ENCODE measurements around the gene SSBP2.

Gene SSBP2

GRCh38 chr5:81553567-81554212 is 197.2 kb downstream of the SSBP2 start:
- TF ChIP-seq, protein P1, sequence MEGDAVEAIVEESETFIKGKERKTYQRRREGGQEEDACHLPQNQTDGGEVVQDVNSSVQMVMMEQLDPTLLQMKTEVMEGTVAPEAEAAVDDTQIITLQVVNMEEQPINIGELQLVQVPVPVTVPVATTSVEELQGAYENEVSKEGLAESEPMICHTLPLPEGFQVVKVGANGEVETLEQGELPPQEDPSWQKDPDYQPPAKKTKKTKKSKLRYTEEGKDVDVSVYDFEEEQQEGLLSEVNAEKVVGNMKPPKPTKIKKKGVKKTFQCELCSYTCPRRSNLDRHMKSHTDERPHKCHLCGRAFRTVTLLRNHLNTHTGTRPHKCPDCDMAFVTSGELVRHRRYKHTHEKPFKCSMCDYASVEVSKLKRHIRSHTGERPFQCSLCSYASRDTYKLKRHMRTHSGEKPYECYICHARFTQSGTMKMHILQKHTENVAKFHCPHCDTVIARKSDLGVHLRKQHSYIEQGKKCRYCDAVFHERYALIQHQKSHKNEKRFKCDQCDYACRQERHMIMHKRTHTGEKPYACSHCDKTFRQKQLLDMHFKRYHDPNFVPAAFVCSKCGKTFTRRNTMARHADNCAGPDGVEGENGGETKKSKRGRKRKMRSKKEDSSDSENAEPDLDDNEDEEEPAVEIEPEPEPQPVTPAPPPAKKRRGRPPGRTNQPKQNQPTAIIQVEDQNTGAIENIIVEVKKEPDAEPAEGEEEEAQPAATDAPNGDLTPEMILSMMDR (IDR thresholded peaks at IDR 0.05; ENCODE audit: insufficient read depth, low read length, poor library complexity, severe bottlenecking) = no peak
- no peak for TF ChIP-seq EZH2phosphoT487 (conservative IDR thresholded peaks at IDR 0.05; ENCODE audit: low read length)
- H3K79me2 ChIP-seq (ENCODE audit: insufficient read depth, low read length) = no peaks in the 10 kb centered on the region; the same call in 1 of the 2 replicates
- no peaks in the 10 kb centered on the region for H3K27me3 ChIP-seq (ENCODE audit: low read length)
- no peaks in the 10 kb centered on the region for H4K20me1 ChIP-seq (ENCODE audit: low read depth, low read length)
- no peaks in the 10 kb centered on the region for H3K9me2 ChIP-seq (replicated peaks; ENCODE audit: insufficient read depth, low read length)
- no peak overlapping the region for H3K27ac ChIP-seq (ENCODE audit: low read depth, low read length)
- H3K36me3 ChIP-seq (ENCODE audit: low read length) = 0 out of 2 replicates have a peak, but pooled peaks cover 3% of the 10 kb centered on the region
- H2AFZ ChIP-seq (ENCODE audit: low read depth, low read length, severe bottlenecking) = no peak overlapping the region
- 0 out of 2 replicates have a peak, but pooled peaks cover 8% of the 10 kb centered on the region for H3F3A ChIP-seq (ENCODE audit: insufficient read depth)
- no peak overlapping the region for H3K4me3 ChIP-seq (ENCODE audit: insufficient read depth, low read length, poor library complexity, severe bottlenecking)
- no peaks in the 10 kb centered on the region for H3K9me3 ChIP-seq (ENCODE audit: insufficient read depth, low read length)
- no peak overlapping the region for H3K9ac ChIP-seq (ENCODE audit: low read length)
- no peak overlapping the region for H3K4me2 ChIP-seq (ENCODE audit: low read depth, low read length, poor library complexity, severe bottlenecking)

- H3K9ac ChIP-seq (ENCODE audit: low read length) = no peak overlapping the region
- no peaks in the 10 kb centered on the region for H3K9me3 ChIP-seq (ENCODE audit: insufficient read depth, low read length)
- TF ChIP-seq EZH2phosphoT487 (conservative IDR thresholded peaks at IDR 0.05; ENCODE audit: low read length) = no peak
- 0 out of 2 replicates have a peak, but pooled peaks cover 8% of the 10 kb centered on the region for H3F3A ChIP-seq (ENCODE audit: insufficient read depth)
- no peak overlapping the region for H3K4me2 ChIP-seq (ENCODE audit: low read depth, low read length, poor library complexity, severe bottlenecking)
- no peak overlapping the region for H3K4me3 ChIP-seq (ENCODE audit: insufficient read depth, low read length, poor library complexity, severe bottlenecking)
- no peaks in the 10 kb centered on the region for H3K9me2 ChIP-seq (replicated peaks; ENCODE audit: insufficient read depth, low read length)
- 0 out of 2 replicates have a peak, but pooled peaks cover 3% of the 10 kb centered on the region for H3K36me3 ChIP-seq (ENCODE audit: low read length)
- H3K27ac ChIP-seq (ENCODE audit: low read depth, low read length) = no peak overlapping the region
- no peaks in the 10 kb centered on the region for H4K20me1 ChIP-seq (ENCODE audit: low read depth, low read length)
- no peak overlapping the region for H2AFZ ChIP-seq (ENCODE audit: low read depth, low read length, severe bottlenecking)
- H3K79me2 ChIP-seq (ENCODE audit: insufficient read depth, low read length) = no peaks in the 10 kb centered on the region; the same call in 1 of the 2 replicates
- no peaks in the 10 kb centered on the region for H3K27me3 ChIP-seq (ENCODE audit: low read length)
Measured at GRCh38 chr5:81552852-81553566, 197.9 kb downstream of the SSBP2 start.

GRCh38 chr5:81549123-81549522 is 201.8 kb downstream of the SSBP2 start:
- Histone ChIP-seq H2AFZ (ENCODE audit: low read depth, low read length, severe bottlenecking) (no peak overlapping the region), H3K9me3 (ENCODE audit: insufficient read depth, low read length) (no peaks in the 10 kb centered on the region), H3K9me2 (replicated peaks; ENCODE audit: insufficient read depth, low read length) (no peaks in the 10 kb centered on the region), H3F3A (ENCODE audit: insufficient read depth) (no peaks in the 10 kb centered on the region), H4K20me1 (ENCODE audit: low read depth, low read length) (no peaks in the 10 kb centered on the region), H3K4me2 (ENCODE audit: low read depth, low read length, poor library complexity, severe bottlenecking) (no peak overlapping the region), H3K4me3 (ENCODE audit: insufficient read depth, low read length, poor library complexity, severe bottlenecking) (no peak overlapping the region), H3K27me3 (ENCODE audit: low read length) (no peaks in the 10 kb centered on the region), H3K36me3 (ENCODE audit: low read length) (0 out of 2 replicates have a peak, but pooled peaks cover 3% of the 10 kb centered on the region), H3K27ac (ENCODE audit: low read depth, low read length) (no peak overlapping the region), H3K9ac (ENCODE audit: low read length) (no peak overlapping the region), H3K79me2 (ENCODE audit: insufficient read depth, low read length) (no peaks in the 10 kb centered on the region; the same call in 1 of the 2 replicates)
- TF ChIP-seq EZH2phosphoT487 (conservative IDR thresholded peaks at IDR 0.05; ENCODE audit: low read length) = no peak
- TF ChIP-seq, protein P1 (IDR thresholded peaks at IDR 0.05; ENCODE audit: insufficient read depth, low read length, poor library complexity, severe bottlenecking) = no peak

Data from SU-DHL-6 (cell line).